ENCODE results near the gene LOXL3. TPM values are rescaled to one million over a fixed set of nuclear protein-coding genes. Genes with fewer than 3 reads are reported as not detected.

The LOXL3 gene
- total RNA-seq, 6 donors from 2014 or later, result 3.6 to 28.3 (median 10.3) TPM

DNA sequence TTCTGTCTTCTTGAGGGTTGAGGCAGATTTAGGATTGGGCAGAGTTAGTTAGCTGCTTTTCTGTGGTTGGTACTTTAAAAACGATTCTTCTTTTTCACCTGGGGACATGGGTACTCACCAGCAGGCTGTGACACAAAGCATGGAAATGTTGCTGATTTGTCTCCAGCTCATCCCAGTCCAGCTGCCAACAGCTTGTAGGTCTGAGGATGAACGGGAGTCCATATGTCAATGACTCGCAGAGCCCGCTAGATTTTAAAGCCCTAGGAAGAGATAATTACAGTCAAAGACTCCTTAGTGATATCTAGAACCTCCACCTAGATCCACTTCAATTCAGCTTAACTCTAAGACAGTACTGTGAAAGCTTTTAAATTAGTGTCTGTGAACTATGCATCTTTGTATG is 21.6 kb upstream of the LOXL3 start:
- no peaks in the 10 kb centered on the region for H3K9me3 ChIP-seq
- 91 to 93% methylated on average over 4 of the region's 4 CpGs for WGBS, 2 donors
- H3K4me3 ChIP-seq, result no peak overlapping the region
- ATAC-seq (ENCODE audit: low FRiP score in 2 of 2) (no peak), DNase-seq (no peak)
- peaks cover 5 to 21% (median 9%) of the 10 kb centered on the region in 4 donors for H3K4me1 ChIP-seq
- no peak for TF ChIP-seq POLR2AphosphoS5 (IDR thresholded peaks at IDR 0.05)
- TF ChIP-seq, protein P1, sequence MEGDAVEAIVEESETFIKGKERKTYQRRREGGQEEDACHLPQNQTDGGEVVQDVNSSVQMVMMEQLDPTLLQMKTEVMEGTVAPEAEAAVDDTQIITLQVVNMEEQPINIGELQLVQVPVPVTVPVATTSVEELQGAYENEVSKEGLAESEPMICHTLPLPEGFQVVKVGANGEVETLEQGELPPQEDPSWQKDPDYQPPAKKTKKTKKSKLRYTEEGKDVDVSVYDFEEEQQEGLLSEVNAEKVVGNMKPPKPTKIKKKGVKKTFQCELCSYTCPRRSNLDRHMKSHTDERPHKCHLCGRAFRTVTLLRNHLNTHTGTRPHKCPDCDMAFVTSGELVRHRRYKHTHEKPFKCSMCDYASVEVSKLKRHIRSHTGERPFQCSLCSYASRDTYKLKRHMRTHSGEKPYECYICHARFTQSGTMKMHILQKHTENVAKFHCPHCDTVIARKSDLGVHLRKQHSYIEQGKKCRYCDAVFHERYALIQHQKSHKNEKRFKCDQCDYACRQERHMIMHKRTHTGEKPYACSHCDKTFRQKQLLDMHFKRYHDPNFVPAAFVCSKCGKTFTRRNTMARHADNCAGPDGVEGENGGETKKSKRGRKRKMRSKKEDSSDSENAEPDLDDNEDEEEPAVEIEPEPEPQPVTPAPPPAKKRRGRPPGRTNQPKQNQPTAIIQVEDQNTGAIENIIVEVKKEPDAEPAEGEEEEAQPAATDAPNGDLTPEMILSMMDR (IDR thresholded peaks at IDR 0.05), result no peak
- no peak for TF ChIP-seq EP300 (IDR thresholded peaks at IDR 0.05)
- no peak for TF ChIP-seq POLR2A (IDR thresholded peaks at IDR 0.05)
- no peaks in the 10 kb centered on the region for H3K36me3 ChIP-seq
- H3K27me3 ChIP-seq, result no peaks in the 10 kb centered on the region
- H3K27ac ChIP-seq, result no peak overlapping the region

DNA sequence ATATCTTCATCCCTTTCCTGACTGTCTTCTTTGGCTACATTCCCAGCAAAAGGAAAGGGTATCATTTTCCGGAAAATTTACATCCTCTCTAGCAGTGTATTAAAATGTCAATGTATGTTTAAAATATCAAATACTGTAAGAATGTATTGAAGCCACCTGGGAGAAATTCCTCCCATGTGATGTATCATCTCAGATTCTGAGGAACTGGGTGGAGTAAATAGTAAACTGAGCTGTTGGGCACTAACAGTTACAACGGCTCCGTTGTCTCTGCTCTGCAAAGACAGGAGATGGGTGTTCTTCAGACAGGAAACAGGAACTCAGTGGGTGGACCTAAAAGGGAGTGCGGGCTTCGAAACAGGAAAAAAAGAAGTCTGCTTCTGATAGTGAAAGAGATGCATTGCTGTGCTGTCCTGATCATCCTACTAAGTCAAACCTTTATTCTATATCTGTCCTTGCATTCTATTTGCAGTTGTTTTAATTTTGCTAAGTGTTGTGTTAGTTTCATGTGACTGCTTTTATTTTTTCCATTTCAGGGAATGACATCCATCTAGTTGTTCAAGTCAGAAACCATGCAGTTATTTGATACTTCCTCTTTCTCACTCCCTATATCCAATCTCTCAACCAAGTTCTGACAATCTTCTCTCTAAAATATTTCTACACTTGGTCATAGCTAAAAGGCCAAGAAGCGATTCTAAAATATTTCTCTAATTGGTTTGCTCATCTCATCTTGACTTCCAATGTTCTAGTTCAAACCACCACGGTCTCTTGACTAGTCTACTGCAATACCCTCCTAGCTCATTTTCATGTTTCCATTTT is 20.2 kb upstream of the LOXL3 start:
- ATAC-seq (ENCODE audit: low FRiP score in 2 of 2) (peak in 1 of 2 donors; percentile 59), DNase-seq (no peak)
- TF ChIP-seq, protein P1 (IDR thresholded peaks at IDR 0.05), result no peak
- peak in 1 of 4 donors; percentile 38 for TF ChIP-seq POLR2A (IDR thresholded peaks at IDR 0.05)
- H3K27me3 ChIP-seq, result no peaks in the 10 kb centered on the region
- WGBS, 2 donors, result 39 to 43% methylated on average over 7 of the region's 7 CpGs
- H3K4me3 ChIP-seq, result peak overlapping the region in 1 of 4 donors; percentile 5
- H3K9me3 ChIP-seq, result no peaks in the 10 kb centered on the region
- peaks cover 5 to 21% (median 9%) of the 10 kb centered on the region in 4 donors for H3K4me1 ChIP-seq
- H3K36me3 ChIP-seq, result no peaks in the 10 kb centered on the region
- peak overlapping the region in 3 of 4 donors; percentile 22 to 48 (median 45) for H3K27ac ChIP-seq

DNA sequence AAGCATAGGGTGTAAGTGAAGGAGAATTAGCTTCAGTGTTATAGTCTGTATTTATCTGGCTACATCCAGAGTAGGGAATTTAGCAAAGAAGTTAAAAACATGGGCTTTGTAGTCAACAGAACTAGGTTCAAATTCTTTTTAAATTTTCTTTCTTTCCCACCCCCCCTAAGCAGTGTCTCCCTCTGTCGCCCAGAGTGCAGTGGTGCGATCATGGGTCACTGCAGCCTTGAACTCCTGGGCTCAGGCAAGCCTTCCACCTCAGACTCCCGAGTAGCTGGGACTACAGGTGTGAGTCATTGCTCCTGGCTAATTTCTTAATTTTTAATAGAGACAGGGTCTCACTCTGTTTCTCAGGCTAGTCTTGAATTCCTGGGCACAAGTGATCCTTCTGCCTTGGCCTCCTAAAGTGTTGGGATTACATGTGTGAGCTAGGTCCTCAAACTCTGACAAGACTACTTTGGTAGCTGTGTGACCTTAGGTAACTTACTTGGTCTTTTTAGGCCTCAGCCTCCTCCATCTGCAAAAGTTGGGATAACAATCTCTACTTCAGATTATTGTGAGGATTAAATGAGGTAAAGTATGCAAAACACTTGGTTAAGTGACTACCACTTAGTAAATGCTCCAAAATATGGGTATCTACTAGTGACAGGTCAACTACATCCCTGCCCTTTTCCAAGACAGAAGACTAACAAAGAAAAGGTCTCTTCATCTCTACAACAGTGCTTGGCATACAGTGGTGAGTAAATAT is 18.6 kb upstream of the LOXL3 start:
- no peak overlapping the region for H3K27ac ChIP-seq
- no peaks in the 10 kb centered on the region for H3K9me3 ChIP-seq
- H3K36me3 ChIP-seq, result no peaks in the 10 kb centered on the region
- WGBS, 2 donors, result 84 to 90% methylated on average over 3 of the region's 3 CpGs
- H3K4me1 ChIP-seq, result peaks cover 5 to 15% (median 6%) of the 10 kb centered on the region in 4 donors
- TF ChIP-seq, protein P1 (IDR thresholded peaks at IDR 0.05), result no peak
- TF ChIP-seq POLR2A (IDR thresholded peaks at IDR 0.05) (no peak), EP300 (IDR thresholded peaks at IDR 0.05) (no peak), POLR2AphosphoS5 (IDR thresholded peaks at IDR 0.05) (no peak)
- no peak overlapping the region for H3K4me3 ChIP-seq
- DNase-seq (no peak), ATAC-seq (ENCODE audit: low FRiP score in 2 of 2) (no peak)
- no peaks in the 10 kb centered on the region for H3K27me3 ChIP-seq

DNA sequence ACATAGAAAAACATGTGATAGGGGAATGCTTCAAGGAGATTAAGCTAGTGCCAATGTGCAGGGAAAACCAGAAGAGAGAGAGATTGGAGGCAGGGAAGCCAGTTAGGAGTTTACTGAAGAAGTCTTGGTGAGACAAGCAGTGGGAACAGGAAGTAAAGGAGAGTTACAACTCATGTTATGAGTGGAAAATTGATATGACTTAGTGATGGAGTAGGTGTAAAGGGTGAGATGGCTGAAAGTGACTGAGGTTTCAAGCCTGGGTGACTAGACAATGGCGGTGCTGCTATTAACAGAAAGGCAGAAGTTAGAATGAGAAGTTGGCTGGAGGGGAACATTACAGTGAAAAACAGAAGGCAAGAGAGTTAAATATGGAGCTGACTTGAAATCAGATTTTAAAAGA is 17.3 kb upstream of the LOXL3 start:
- no peak for ATAC-seq (ENCODE audit: low FRiP score in 2 of 2)

More for the DNA sequence above, 17.3 kb upstream of the LOXL3 start:
- H3K27me3 ChIP-seq, result no peaks in the 10 kb centered on the region
- H3K9me3 ChIP-seq, result no peaks in the 10 kb centered on the region
- WGBS, 2 donors, result 60 to 81% methylated on average over 1 of the region's 1 CpG
- no peak for DNase-seq
- H3K4me3 ChIP-seq, result no peak overlapping the region
- no peaks in the 10 kb centered on the region for H3K36me3 ChIP-seq
- H3K27ac ChIP-seq, result no peak overlapping the region
- peaks cover 0 to 15% (median 5%) of the 10 kb centered on the region in 4 donors for H3K4me1 ChIP-seq
- no peak for TF ChIP-seq EP300 (IDR thresholded peaks at IDR 0.05)
- TF ChIP-seq, protein P1 (IDR thresholded peaks at IDR 0.05), result no peak
- TF ChIP-seq POLR2AphosphoS5 (IDR thresholded peaks at IDR 0.05), result no peak
- no peak for TF ChIP-seq POLR2A (IDR thresholded peaks at IDR 0.05)

All from upper lobe of left lung (tissue), 6 donors.